Anterior cingulate cortex (tissue), 58 donors: ENCODE data around the gene CCT7.
"Not testable (repeated sequence)": the region's sequence is repeated elsewhere in the genome, so short reads cannot be mapped to it uniquely, and the experiment has no call there.

Experiments used
- DNase-seq, 58 donors: peaks; one replicate each; lab custom pipeline; 2025; lab: John Stamatoyannopoulos, UW

The CCT7 gene

GRCh38 chr2:73233932-73234832 lies at the start of gene CCT7:
Gene CCT7, plus strand, starts transcription at chr2:73234308. Its CDS starts 71 bp downstream, at chr2:73234379.
- peak; percentile 45 to 97 (median 91) for DNase-seq

GRCh38 chr2:73185965-73186364 lies 48.1 kb upstream of the CCT7 start:
- no peak for DNase-seq

- DNase-seq = no peak
These were observed 46.6 kb upstream of the CCT7 start for GRCh38 chr2:73187549-73187948.

GRCh38 chr2:73197579-73197978 lies 36.5 kb upstream of the CCT7 start:
- DNase-seq = no peak

- not testable (repeated sequence) for DNase-seq
These were observed 33.8 kb upstream of the CCT7 start for GRCh38 chr2:73200281-73200680.

GRCh38 chr2:73202156-73203054 lies 31.7 kb upstream of the CCT7 start, which contains the start of gene NOTO:
Gene NOTO, plus strand, starts transcription at chr2:73202574. Its CDS starts 93 bp downstream, at chr2:73202667.
- no peak for DNase-seq

GRCh38 chr2:73203055-73203681 lies 30.9 kb upstream of the CCT7 start:
- DNase-seq = no peak

GRCh38 chr2:73205611-73206010 lies 28.5 kb upstream of the CCT7 start:
- no peak for DNase-seq

GRCh38 chr2:73208258-73208657 lies 25.9 kb upstream of the CCT7 start:
- DNase-seq = no peak

GRCh38 chr2:73210019-73210418 lies 24.1 kb upstream of the CCT7 start:
- DNase-seq = no peak

GRCh38 chr2:73210696-73211095 lies 23.4 kb upstream of the CCT7 start:
- DNase-seq = no peak

- DNase-seq = no peak
These were observed 22.0 kb upstream of the CCT7 start for GRCh38 chr2:73212098-73212447.

GRCh38 chr2:73212448-73213176 lies 21.5 kb upstream of the CCT7 start:
- peak in 53 of 58 donors; percentile 3 to 79 (median 32) for DNase-seq

- DNase-seq = peak in 57 of 58 donors; percentile 23 to 85 (median 72)
These were observed 19.7 kb upstream of the CCT7 start, which contains the start of gene SMYD5 for GRCh38 chr2:73214120-73215035. Gene SMYD5, plus strand, starts transcription at chr2:73214245. Its CDS starts 22 bp downstream, at chr2:73214267.

- DNase-seq = no peak
These were observed 18.9 kb upstream of the CCT7 start for GRCh38 chr2:73215254-73215653.

GRCh38 chr2:73217160-73217559 lies 16.9 kb upstream of the CCT7 start:
- DNase-seq = no peak

- DNase-seq = no peak
These were observed 16.3 kb upstream of the CCT7 start for GRCh38 chr2:73217826-73218225.

- DNase-seq = no peak
These were observed 15.8 kb upstream of the CCT7 start for GRCh38 chr2:73218298-73218697.

GRCh38 chr2:73223821-73224220 lies 10.3 kb upstream of the CCT7 start:
- no peak for DNase-seq
